Lung (tissue), 12 donors: ENCODE data around the gene C11orf52. TPM values are rescaled to one million over a fixed set of nuclear protein-coding genes. Genes with fewer than 3 reads are reported as not detected.

Experiments
- ATAC-seq: fragments of 200-7000 bp; cut with Tn5 transposase; one replicate; pipeline ENCODE4 v1.9.1; 2020; ENCODE audit warnings: moderate number of reproducible peaks; ENCODE audit not compliant: insufficient read depth, low FRiP score
- DNase-seq, 3 donors: peaks; one replicate each; pipeline ENCODE4 v3.0.0-alpha.2; 2013 to 2017
- H3K27ac ChIP-seq, 2 donors: one replicate each; pipeline ENCODE4 v1.5.1; 2013; ENCODE audit warnings: mild to moderate bottlenecking in 2 of 2, moderate library complexity in 2 of 2, control low read depth in 1 of 2, inconsistent platforms in 1 of 2, low read depth in 1 of 2, low read length in 1 of 2
- H3K27me3 ChIP-seq, 3 donors: one replicate each; pipeline ENCODE4 v1.5.1; 2013; ENCODE audit warnings: low read length in 2 of 3; ENCODE audit not compliant: control insufficient read depth in 3 of 3, insufficient read depth in 3 of 3
- H3K36me3 ChIP-seq, 4 donors: one replicate each; pipeline ENCODE4 v1.5.1; 2013; ENCODE audit warnings: low read length in 4 of 4, mild to moderate bottlenecking in 1 of 4, moderate library complexity in 1 of 4; ENCODE audit not compliant: control insufficient read depth in 4 of 4, insufficient read depth in 4 of 4
- H3K4me1 ChIP-seq, 5 donors: one replicate each; pipeline ENCODE4 v1.5.1; 2013; ENCODE audit warnings: low read length in 5 of 5, mild to moderate bottlenecking in 2 of 5, moderate library complexity in 1 of 5; ENCODE audit not compliant: control insufficient read depth in 5 of 5, insufficient read depth in 5 of 5
- H3K4me3 ChIP-seq: one replicate; pipeline ENCODE4 v1.5.1; 2013; ENCODE audit warnings: mild to moderate bottlenecking, control low read depth, moderate library complexity
- H3K9ac ChIP-seq, 2 donors: one replicate each; pipeline ENCODE4 v1.5.1; 2013; ENCODE audit warnings: low read length in 2 of 2, control low read depth in 1 of 2; ENCODE audit not compliant: insufficient read depth in 1 of 2
- H3K9me3 ChIP-seq, 4 donors: one replicate each; pipeline ENCODE4 v1.5.1; 2013; ENCODE audit warnings: low read length in 3 of 4, mild to moderate bottlenecking in 1 of 4, moderate library complexity in 1 of 4; ENCODE audit not compliant: control insufficient read depth in 4 of 4, insufficient read depth in 3 of 4
- CTCF ChIP-seq: IDR thresholded peaks from 2 replicates; pipeline ENCODE4 v1.5.1; 2012; ENCODE audit warnings: mild to moderate bottlenecking; ENCODE audit errors: control extremely low read depth, extremely low read depth
- WGBS, 2 donors: extraction: QIAGEN DNeasy Blood & Tissue Kit; methylation state at CpG; one replicate each; pipeline ENCODE4 v1.1.7; 2013; 5-methylcytosine and 5-hydroxymethylcytosine counted together
- polyA plus RNA-seq, 2 donors: library from polyadenylated mRNA; stranded (reverse); fragments of 200-250 nt; gene quantifications; one replicate each; pipeline ENCODE4 v1.2.1, GENCODE V29; 2013
- total RNA-seq, 2 donors: library from RNA; depleted of rRNA in 1 of 2; stranded (reverse); fragments of >200 nt in 1 of 2; gene quantifications; one replicate each; pipeline ENCODE4 v1.2.1, GENCODE V29; 2014 to 2021
- donor health status: control.
- donor health status: control.
- donor health status: Bipolar disorder and iron deficiency.
- donor health status: healthy.
- donor health status: DM: yes; HTN: yes; CAD: no.

C11orf52 gene
- total and polyA plus RNA-seq, 4 donors, result 11.1 to 20.4 (median 15.3) TPM

DNA sequence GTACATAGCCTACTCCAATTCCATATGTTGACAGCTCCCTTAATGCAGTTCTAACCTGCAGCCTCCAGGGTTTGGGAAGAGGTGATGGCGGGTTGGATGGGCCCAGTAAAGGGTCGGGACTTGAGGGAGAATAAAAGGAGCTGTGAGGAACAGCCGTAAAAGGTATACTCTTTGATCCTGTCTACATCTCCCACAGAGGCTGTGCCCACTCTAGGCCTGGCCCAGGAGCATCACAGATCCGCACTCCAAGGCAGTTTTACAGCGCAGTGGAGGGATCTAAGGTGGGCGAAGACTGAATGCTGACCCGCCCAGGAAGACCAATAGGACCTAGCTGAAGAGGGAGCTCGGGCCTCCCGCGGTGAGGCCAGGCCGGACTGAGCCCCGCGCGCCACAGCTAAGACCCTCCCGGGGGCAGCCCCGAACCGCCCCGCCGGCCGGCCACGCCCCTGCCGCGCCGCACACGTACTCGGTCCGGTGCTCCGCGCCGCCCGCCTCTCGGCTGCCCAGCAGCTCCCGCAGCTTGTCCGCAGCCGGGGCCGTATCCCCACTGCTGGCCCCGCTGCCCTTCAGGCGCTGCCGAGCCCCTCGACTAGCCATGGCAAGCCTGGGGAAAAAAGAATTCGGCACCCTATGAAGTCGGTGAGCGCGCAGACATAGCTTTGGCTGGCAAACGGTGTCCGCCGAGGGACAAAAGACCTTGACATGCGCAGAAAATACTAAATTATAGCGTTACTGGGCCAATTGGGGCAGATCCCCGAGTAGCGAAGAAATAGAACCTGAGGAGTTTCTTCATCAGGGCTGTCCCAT, 47.6 kb upstream of the C11orf52 start, which contains the start of gene ALG9:
Gene ALG9, minus strand, starts transcription at position 696 of the 807 bp plus-strand sequence. Its CDS starts 99 bp downstream, at position 597.
- Histone ChIP-seq H3K4me3 (peak within 1 kb of the TSS; percentile 89), H3K9ac (peak within 1 kb of the TSS; percentile 83 to 92), H3K9me3 (no peaks in the 10 kb centered on the region), H3K27ac (peak within 1 kb of the TSS; percentile 90 to 95), H3K27me3 (no peaks in the 10 kb centered on the region), H3K4me1 (peaks cover 0 to 12% (median 5%) of the 10 kb centered on the region in 5 donors), H3K36me3 (peaks cover 6 to 26% (median 14%) of the 10 kb centered on the region in 4 donors)
- ATAC-seq (peak; percentile 91), DNase-seq (peak; percentile 87 to 93 (median 88))
- WGBS, 2 donors, result 0 to 1% methylated on average over 51 of the region's 51 CpGs
- no peak for TF ChIP-seq CTCF

- Histone ChIP-seq H3K9ac (peak overlapping the region; percentile 83 to 92), H3K4me1 (peaks cover 0 to 12% (median 5%) of the 10 kb centered on the region in 5 donors), H3K27ac (peak overlapping the region; percentile 90 to 95), H3K9me3 (no peaks in the 10 kb centered on the region), H3K36me3 (peaks cover 3 to 24% (median 10%) of the 10 kb centered on the region in 4 donors), H3K27me3 (no peaks in the 10 kb centered on the region), H3K4me3 (peak overlapping the region; percentile 89)
- WGBS, 2 donors, result 61 to 62% methylated on average over 5 of the region's 5 CpGs
- ATAC-seq (no peak), DNase-seq (no peak)
- TF ChIP-seq CTCF, result no peak
Observed at GRCh38 chr11:111871693-111872161, 47.0 kb upstream of the C11orf52 start.

DNA sequence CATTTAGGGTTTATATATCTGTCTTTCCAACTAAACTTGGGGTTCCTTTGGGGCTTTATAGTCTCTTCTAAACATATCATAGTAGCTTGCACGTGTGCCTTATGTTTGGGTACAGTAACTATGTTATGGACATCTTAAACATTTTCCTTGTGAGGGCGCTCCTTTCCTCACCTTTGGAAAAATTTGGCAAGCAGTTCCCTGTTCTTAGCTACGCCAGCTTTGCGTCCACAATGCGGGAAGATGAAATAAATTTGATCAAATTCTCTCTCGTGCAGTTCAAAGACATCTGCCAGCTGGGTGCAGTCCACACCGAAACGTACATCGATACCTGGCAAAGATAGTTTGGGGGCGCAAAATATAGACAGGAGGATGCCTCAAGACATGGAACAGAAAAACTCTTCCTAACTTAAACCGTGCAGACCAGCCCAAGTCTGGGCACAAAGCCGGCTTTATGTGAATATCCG, 40.3 kb upstream of the C11orf52 start:
- Histone ChIP-seq H3K36me3 (peaks cover 0 to 15% (median 3%) of the 10 kb centered on the region in 4 donors), H3K27me3 (no peaks in the 10 kb centered on the region), H3K9me3 (no peaks in the 10 kb centered on the region), H3K4me3 (peak overlapping the region; percentile 68), H3K27ac (peak overlapping the region; percentile 82 to 93), H3K4me1 (peaks cover 0 to 7% (median 5%) of the 10 kb centered on the region in 5 donors), H3K9ac (peak overlapping the region; percentile 95 to 99)
- ATAC-seq (no peak), DNase-seq (peak in 1 of 3 donors; percentile 78)
- WGBS, 2 donors, result 0 to 1% methylated on average over 13 of the region's 13 CpGs
- no peak for TF ChIP-seq CTCF
